ENCODE data around the gene SRCIN1.
"Not testable (repeated sequence)": the region's sequence is repeated elsewhere in the genome, so short reads cannot be mapped to it uniquely, and the experiment has no call there.

DNA sequence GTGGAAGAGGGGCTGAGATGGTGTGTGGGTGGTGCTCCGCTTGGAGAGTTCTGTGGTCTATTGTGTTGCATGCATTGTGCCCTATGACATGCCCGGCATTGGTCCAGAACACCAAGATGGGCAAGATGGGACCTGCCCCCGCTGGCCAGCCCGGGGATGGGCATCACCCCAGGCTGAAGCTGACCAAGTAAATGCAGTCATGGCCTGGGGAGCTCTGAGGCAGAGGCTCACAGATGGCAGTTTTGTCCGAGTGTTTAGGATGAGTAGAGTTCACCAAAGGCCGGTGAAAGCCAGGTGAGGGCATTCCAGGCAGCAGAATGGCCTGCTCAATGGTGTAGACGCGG is 123.1 kb downstream of the SRCIN1 start:
- TF ChIP-seq EZH2 (IDR thresholded peaks at IDR 0.05; ENCODE audit: low read depth): not testable (repeated sequence)
- TF ChIP-seq, protein P1, sequence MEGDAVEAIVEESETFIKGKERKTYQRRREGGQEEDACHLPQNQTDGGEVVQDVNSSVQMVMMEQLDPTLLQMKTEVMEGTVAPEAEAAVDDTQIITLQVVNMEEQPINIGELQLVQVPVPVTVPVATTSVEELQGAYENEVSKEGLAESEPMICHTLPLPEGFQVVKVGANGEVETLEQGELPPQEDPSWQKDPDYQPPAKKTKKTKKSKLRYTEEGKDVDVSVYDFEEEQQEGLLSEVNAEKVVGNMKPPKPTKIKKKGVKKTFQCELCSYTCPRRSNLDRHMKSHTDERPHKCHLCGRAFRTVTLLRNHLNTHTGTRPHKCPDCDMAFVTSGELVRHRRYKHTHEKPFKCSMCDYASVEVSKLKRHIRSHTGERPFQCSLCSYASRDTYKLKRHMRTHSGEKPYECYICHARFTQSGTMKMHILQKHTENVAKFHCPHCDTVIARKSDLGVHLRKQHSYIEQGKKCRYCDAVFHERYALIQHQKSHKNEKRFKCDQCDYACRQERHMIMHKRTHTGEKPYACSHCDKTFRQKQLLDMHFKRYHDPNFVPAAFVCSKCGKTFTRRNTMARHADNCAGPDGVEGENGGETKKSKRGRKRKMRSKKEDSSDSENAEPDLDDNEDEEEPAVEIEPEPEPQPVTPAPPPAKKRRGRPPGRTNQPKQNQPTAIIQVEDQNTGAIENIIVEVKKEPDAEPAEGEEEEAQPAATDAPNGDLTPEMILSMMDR (conservative IDR thresholded peaks at IDR 0.05): not testable (repeated sequence)

Measured in PC-9 (cell line).